ENCODE measurements around the gene ISL2.

The ISL2 gene

GRCh38 chr15:76313731-76314130, 22.8 kb upstream of the ISL2 start:
- Mint-ChIP-seq H3K27me3 (peaks cover 5% of the 10 kb centered on the region), H3K27ac (no peak overlapping the region)

GRCh38 chr15:76320012-76320411, 16.6 kb upstream of the ISL2 start:
- no peak overlapping the region for H3K27ac Mint-ChIP-seq
- H3K4me1 Mint-ChIP-seq (ENCODE audit: low read depth), result no peaks in the 10 kb centered on the region
- peaks cover 27% of the 10 kb centered on the region for H3K27me3 Mint-ChIP-seq
- H3K4me3 Mint-ChIP-seq, result no peak overlapping the region
- H3K9me3 Mint-ChIP-seq, result no peaks in the 10 kb centered on the region
- no peaks in the 10 kb centered on the region for H3K36me3 Mint-ChIP-seq (ENCODE audit: low read depth)

More at GRCh38 chr15:76313731-76314130, 22.8 kb upstream of the ISL2 start:
- no peaks in the 10 kb centered on the region for H3K9me3 Mint-ChIP-seq
- H3K36me3 Mint-ChIP-seq (ENCODE audit: low read depth), result peaks cover 5% of the 10 kb centered on the region
- H3K4me1 Mint-ChIP-seq (ENCODE audit: low read depth), result peaks cover 27% of the 10 kb centered on the region
- no peak overlapping the region for H3K4me3 Mint-ChIP-seq

GRCh38 chr15:76321171-76321570, 15.4 kb upstream of the ISL2 start:
- no peaks in the 10 kb centered on the region for H3K4me1 Mint-ChIP-seq (ENCODE audit: low read depth)
- peaks cover 38% of the 10 kb centered on the region for H3K27me3 Mint-ChIP-seq
- H3K9me3 Mint-ChIP-seq, result no peaks in the 10 kb centered on the region
- no peak overlapping the region for H3K27ac Mint-ChIP-seq
- H3K36me3 Mint-ChIP-seq (ENCODE audit: low read depth), result no peaks in the 10 kb centered on the region
- H3K4me3 Mint-ChIP-seq, result no peak overlapping the region

GRCh38 chr15:76321602-76322001, 15.0 kb upstream of the ISL2 start:
- Mint-ChIP-seq H3K4me1 (ENCODE audit: low read depth) (no peaks in the 10 kb centered on the region), H3K36me3 (ENCODE audit: low read depth) (no peaks in the 10 kb centered on the region), H3K4me3 (no peak overlapping the region), H3K9me3 (no peaks in the 10 kb centered on the region), H3K27ac (no peak overlapping the region), H3K27me3 (peaks cover 40% of the 10 kb centered on the region)

GRCh38 chr15:76324066-76324465, 12.5 kb upstream of the ISL2 start:
- Mint-ChIP-seq H3K27ac (no peak overlapping the region), H3K36me3 (ENCODE audit: low read depth) (no peaks in the 10 kb centered on the region), H3K4me3 (no peak overlapping the region), H3K27me3 (peaks cover 49% of the 10 kb centered on the region), H3K9me3 (no peaks in the 10 kb centered on the region), H3K4me1 (ENCODE audit: low read depth) (no peaks in the 10 kb centered on the region)

- Mint-ChIP-seq H3K27me3 (peaks cover 52% of the 10 kb centered on the region), H3K36me3 (ENCODE audit: low read depth) (no peaks in the 10 kb centered on the region), H3K4me3 (no peak overlapping the region), H3K9me3 (no peaks in the 10 kb centered on the region), H3K4me1 (ENCODE audit: low read depth) (no peaks in the 10 kb centered on the region), H3K27ac (no peak overlapping the region)
Observed at GRCh38 chr15:76325704-76326103, 10.9 kb upstream of the ISL2 start.

GRCh38 chr15:76327191-76328105, 9.1 kb upstream of the ISL2 start:
- H3K27me3 Mint-ChIP-seq, result peaks cover 56% of the 10 kb centered on the region
- no peaks in the 10 kb centered on the region for H3K36me3 Mint-ChIP-seq (ENCODE audit: low read depth)
- H3K4me1 Mint-ChIP-seq (ENCODE audit: low read depth), result no peaks in the 10 kb centered on the region
- H3K27ac Mint-ChIP-seq, result no peak overlapping the region
- no peak overlapping the region for H3K4me3 Mint-ChIP-seq
- no peaks in the 10 kb centered on the region for H3K9me3 Mint-ChIP-seq

GRCh38 chr15:76328106-76328696, 8.4 kb upstream of the ISL2 start:
- no peaks in the 10 kb centered on the region for H3K36me3 Mint-ChIP-seq (ENCODE audit: low read depth)
- H3K9me3 Mint-ChIP-seq, result no peaks in the 10 kb centered on the region
- H3K4me3 Mint-ChIP-seq, result no peak overlapping the region
- no peak overlapping the region for H3K27ac Mint-ChIP-seq
- H3K27me3 Mint-ChIP-seq, result peaks cover 59% of the 10 kb centered on the region
- no peaks in the 10 kb centered on the region for H3K4me1 Mint-ChIP-seq (ENCODE audit: low read depth)

- no peaks in the 10 kb centered on the region for H3K4me1 Mint-ChIP-seq (ENCODE audit: low read depth)
- H3K27ac Mint-ChIP-seq, result no peak overlapping the region
- H3K9me3 Mint-ChIP-seq, result no peaks in the 10 kb centered on the region
- no peaks in the 10 kb centered on the region for H3K36me3 Mint-ChIP-seq (ENCODE audit: low read depth)
- H3K27me3 Mint-ChIP-seq, result peaks cover 64% of the 10 kb centered on the region
- H3K4me3 Mint-ChIP-seq, result no peak overlapping the region
Observed at GRCh38 chr15:76328958-76329357, 7.6 kb upstream of the ISL2 start.

- H3K27me3 Mint-ChIP-seq, result peaks cover 69% of the 10 kb centered on the region
- no peak overlapping the region for H3K27ac Mint-ChIP-seq
- no peaks in the 10 kb centered on the region for H3K36me3 Mint-ChIP-seq (ENCODE audit: low read depth)
- no peaks in the 10 kb centered on the region for H3K9me3 Mint-ChIP-seq
- no peak overlapping the region for H3K4me3 Mint-ChIP-seq
- H3K4me1 Mint-ChIP-seq (ENCODE audit: low read depth), result peaks cover 2% of the 10 kb centered on the region
Observed at GRCh38 chr15:76330080-76330680, 6.4 kb upstream of the ISL2 start.

- no peaks in the 10 kb centered on the region for H3K9me3 Mint-ChIP-seq
- H3K36me3 Mint-ChIP-seq (ENCODE audit: low read depth), result no peaks in the 10 kb centered on the region
- H3K27me3 Mint-ChIP-seq, result peaks cover 78% of the 10 kb centered on the region
- no peak overlapping the region for H3K4me3 Mint-ChIP-seq
- no peak overlapping the region for H3K27ac Mint-ChIP-seq
- H3K4me1 Mint-ChIP-seq (ENCODE audit: low read depth), result peaks cover 26% of the 10 kb centered on the region
Observed at GRCh38 chr15:76332796-76333195, 3.8 kb upstream of the ISL2 start.

GRCh38 chr15:76333309-76333708, 3.3 kb upstream of the ISL2 start:
- peaks cover 26% of the 10 kb centered on the region for H3K4me1 Mint-ChIP-seq (ENCODE audit: low read depth)
- H3K9me3 Mint-ChIP-seq, result no peaks in the 10 kb centered on the region
- H3K27me3 Mint-ChIP-seq, result peaks cover 73% of the 10 kb centered on the region
- H3K27ac Mint-ChIP-seq, result no peak overlapping the region
- no peaks in the 10 kb centered on the region for H3K36me3 Mint-ChIP-seq (ENCODE audit: low read depth)
- no peak overlapping the region for H3K4me3 Mint-ChIP-seq

- Mint-ChIP-seq H3K27me3 (peaks cover 73% of the 10 kb centered on the region), H3K4me3 (no peak overlapping the region), H3K27ac (peak overlapping the region; percentile 8), H3K36me3 (ENCODE audit: low read depth) (no peaks in the 10 kb centered on the region), H3K4me1 (ENCODE audit: low read depth) (peaks cover 32% of the 10 kb centered on the region), H3K9me3 (no peaks in the 10 kb centered on the region)
Observed at GRCh38 chr15:76333720-76334437, 2.7 kb upstream of the ISL2 start.

- H3K27ac Mint-ChIP-seq, result no peak overlapping the region
- H3K4me3 Mint-ChIP-seq, result peak overlapping the region; percentile 68
- H3K9me3 Mint-ChIP-seq, result no peaks in the 10 kb centered on the region
- H3K27me3 Mint-ChIP-seq, result peaks cover 74% of the 10 kb centered on the region
- H3K4me1 Mint-ChIP-seq (ENCODE audit: low read depth), result peaks cover 37% of the 10 kb centered on the region
- no peaks in the 10 kb centered on the region for H3K36me3 Mint-ChIP-seq (ENCODE audit: low read depth)
Observed at GRCh38 chr15:76334438-76335306, 1.9 kb upstream of the ISL2 start.
